ENCODE results near the gene RAPGEF2. TPM values are rescaled to one million over a fixed set of nuclear protein-coding genes. Genes with fewer than 3 reads are reported as not detected.

The RAPGEF2 gene
- total and polyA plus RNA-seq, 2 donors (not counting 3 experiments of a cell fraction or from before 2014, with no cell fraction given) = 28.7 to 55.2 TPM

DNA sequence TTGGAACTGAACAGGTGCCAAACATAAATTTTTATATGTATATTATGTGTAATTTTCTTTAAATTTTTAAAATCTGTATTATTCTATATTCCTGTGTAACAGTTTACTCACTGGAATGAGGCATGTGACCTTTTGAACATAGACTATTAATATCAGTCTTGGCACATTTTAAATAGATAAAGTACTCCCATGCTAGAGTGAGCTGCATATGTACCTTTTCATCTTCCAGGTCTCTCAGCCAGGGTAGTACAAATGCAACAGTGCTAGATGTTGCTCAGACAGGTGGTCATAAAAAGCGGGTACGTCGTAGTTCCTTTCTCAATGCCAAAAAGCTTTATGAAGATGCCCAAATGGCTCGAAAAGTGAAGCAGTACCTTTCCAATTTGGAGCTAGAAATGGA lies 242.0 kb downstream of the RAPGEF2 start:
- H3K4me1 ChIP-seq (ENCODE audit: control insufficient read depth, extremely low read depth, insufficient read depth, low read length) = peaks cover 12% of the 10 kb centered on the region
- no peak for TF ChIP-seq CTCF (IDR thresholded peaks at IDR 0.05; ENCODE audit: extremely low read depth in 1 of 2, insufficient read depth in 1 of 2, low read depth in 1 of 2, low read length in 2 of 2)
- TF ChIP-seq, protein P1, sequence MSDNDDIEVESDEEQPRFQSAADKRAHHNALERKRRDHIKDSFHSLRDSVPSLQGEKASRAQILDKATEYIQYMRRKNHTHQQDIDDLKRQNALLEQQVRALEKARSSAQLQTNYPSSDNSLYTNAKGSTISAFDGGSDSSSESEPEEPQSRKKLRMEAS (IDR thresholded peaks at IDR 0.05; ENCODE audit: insufficient read depth, insufficient read length) = no peak
- no peak for TF ChIP-seq EZH2 (IDR thresholded peaks at IDR 0.05; ENCODE audit: borderline replicate concordance, low read depth, low read length, severe bottlenecking)
- no peak for TF ChIP-seq POLR2AphosphoS5 (IDR thresholded peaks at IDR 0.05; ENCODE audit: insufficient read depth, low read depth, low read length)
- TF ChIP-seq POLR2A (IDR thresholded peaks at IDR 0.05; ENCODE audit: low read depth, low read length) = no peak
- no peak for TF ChIP-seq GATA2 (IDR thresholded peaks at IDR 0.05; ENCODE audit: insufficient read depth, insufficient read length, low read depth, low read length)
- TF ChIP-seq JUN (IDR thresholded peaks at IDR 0.05; ENCODE audit: borderline replicate concordance, insufficient read depth, insufficient read length, low read depth) = no peak
- TF ChIP-seq FOS (IDR thresholded peaks at IDR 0.05; ENCODE audit: borderline replicate concordance, insufficient read depth, low read length) = no peak
- no peak for TF ChIP-seq MYC (IDR thresholded peaks at IDR 0.05; ENCODE audit: low read depth, low read length)
- BruUV-seq (replicated peaks) = no TSS peak
- intact Hi-C loops (cut with micrococcal nuclease) = no loop called here
- no peak for DNase-seq (ENCODE audit: low read depth, low spot score)
- H3K9ac ChIP-seq (replicated peaks; ENCODE audit: extremely low read depth, insufficient read depth, low read length) = no peak overlapping the region
- no peak overlapping the region for H2AFZ ChIP-seq (ENCODE audit: low read depth, low read length)
- no peaks in the 10 kb centered on the region for H3K9me3 ChIP-seq (replicated peaks; ENCODE audit: control insufficient read depth, insufficient read depth, low read length)
- H3K9me1 ChIP-seq (replicated peaks; ENCODE audit: control insufficient read depth, extremely low read depth, insufficient read depth, low read length) = no peaks in the 10 kb centered on the region
- no peak overlapping the region for H3K4me3 ChIP-seq (replicated peaks in 1 of 3; ENCODE audit: insufficient read depth in 1 of 3, low read depth in 1 of 3, low read length in 3 of 3)
- dilution Hi-C loops (cut with MboI; ENCODE audit: extremely low pct_ligation_motif_present, low sequenced_read_pairs) = no loop called here
- no peak overlapping the region for H3K27ac ChIP-seq (ENCODE audit: insufficient read depth, low read depth, low read length)
- no peaks in the 10 kb centered on the region for H3K79me2 ChIP-seq (ENCODE audit: control insufficient read depth, insufficient read depth, low read length)
- peaks cover 6 to 15% of the 10 kb centered on the region in 2 experiments for H3K36me3 ChIP-seq (ENCODE audit: control insufficient read depth in 2 of 2, extremely low read depth in 1 of 2, insufficient read depth in 2 of 2, low read length in 2 of 2)
- ChIA-PET CTCF (interaction anchor here (1.2 to 2.3 kb wide), 5 partner anchors 10 to 142 kb away, joined by 3 to 7 read pairs (median 4); no protein-coding TSS in a partner anchor), POLR2A (no interaction called here)
- H4K20me1 ChIP-seq (replicated peaks; ENCODE audit: control insufficient read depth, extremely low read depth, insufficient read depth, low read length) = no peaks in the 10 kb centered on the region
- H3K4me2 ChIP-seq (ENCODE audit: insufficient read depth, low read length) = no peak overlapping the region
- FAIRE-seq = no peak
- H3K27me3 ChIP-seq (ENCODE audit: control insufficient read depth in 2 of 2, insufficient read depth in 2 of 2, low read length in 2 of 2) = no peaks in the 10 kb centered on the region
